Ovary (tissue), 9 donors: Measurements from ENCODE around the gene TGFBR2. TPM values are rescaled to one million over a fixed set of nuclear protein-coding genes. Genes with fewer than 3 reads are reported as not detected.

ENCODE experiments used
- DNase-seq, 5 donors: peaks; one replicate each; pipeline ENCODE4 v3.0.0-alpha.2; 2019 to 2020
- H3K27ac ChIP-seq, 2 donors: fragments of 200-600 bp; one replicate each; pipeline versions ENCODE4 v1.5.1 to v1.8.0; 2019 to 2022
- H3K27me3 ChIP-seq: fragments of 200-600 bp; one replicate; pipeline ENCODE4 v1.8.0; 2022
- H3K36me3 ChIP-seq: fragments of 200-600 bp; sonication (generic); one replicate; pipeline ENCODE4 v1.5.1; 2019
- H3K4me1 ChIP-seq: one replicate; pipeline ENCODE4 v1.8.1; 2013; ENCODE audit warnings: mild to moderate bottlenecking, moderate library complexity; ENCODE audit not compliant: insufficient read depth
- H3K4me3 ChIP-seq: fragments of 200-600 bp; sonication (generic); one replicate; pipeline ENCODE4 v1.5.1; 2017
- H3K9me3 ChIP-seq, 2 donors: fragments of 200-600 bp in 1 of 2; sonication (generic) in 1 of 2; one replicate each; pipeline versions ENCODE4 v1.5.1 to v1.8.1; 2013 to 2019; ENCODE audit warnings: mild to moderate bottlenecking in 1 of 2, moderate library complexity in 1 of 2
- CTCF ChIP-seq, 3 donors: fragments of 450-650 bp in 2 of 3; fragments of 200-600 bp in 1 of 3; IDR thresholded peaks; one replicate each; pipeline versions ENCODE4 v1.5.1 to v1.8.0; 2016 to 2022; ENCODE audit warnings: antibody characterized with exemption in 3 of 3, mild to moderate bottlenecking in 1 of 3
- EP300 ChIP-seq: sonication (generic); formaldehyde crosslinking; IDR thresholded peaks from one replicate; pipeline ENCODE4 v1.6.1; 2017; ENCODE audit warnings: antibody characterized with exemption
- POLR2A ChIP-seq: fragments of 450-650 bp; IDR thresholded peaks from one replicate; pipeline ENCODE4 v1.6.1; 2017; ENCODE audit warnings: antibody characterized with exemption, mild to moderate bottlenecking, moderate library complexity
- WGBS, 3 donors: extraction: QIAGEN DNeasy Blood & Tissue Kit in 1 of 3; methylation state at CpG; one replicate each; pipeline versions ENCODE4 v1.1.5 to v1.1.7; 2013 to 2017; 5-methylcytosine and 5-hydroxymethylcytosine counted together
- intact Hi-C, 4 donors: fragments of 100-400 bp; cut with DNase I; formaldehyde crosslinking; loops; one replicate each; pipeline versions ENCODE4 v1.11.0 to v1.15.1; 2022 to 2023
- polyA plus RNA-seq, 2 donors: library from polyadenylated mRNA; stranded (reverse); fragments of 200-250 nt in 1 of 2; fragments of 350-450 nt in 1 of 2; fragmentation: Illumina TruSeq in 1 of 2; extraction: RNeasy Lipid Tissue Mini Kit (QIAGEN cat#74804) in 1 of 2; gene quantifications; one replicate each; pipeline ENCODE4 v1.2.3, GENCODE V29; 2013 to 2014
- total RNA-seq, 7 donors: library from RNA; depleted of rRNA in 2 of 7; stranded (reverse); fragments of >200 nt in 2 of 7; fragmentation: NEBNext Ultra II Directional in 3 of 7; extraction: Animal tissue kit (Norgen Biotek cat#: 25700) in 3 of 7; gene quantifications; one replicate each; pipeline versions ENCODE4 v1.1.0 to v1.2.4, GENCODE V29; 2016 to 2023
- donor health status: DM: no; HTN: no; CAD: no; lungs with moderate emphysema.
- donor health status: DM: no; HTN: no; CAD: no.
- donor health status: Bipolar disorder and iron deficiency.
- donor health status: DM: yes; HTN: yes; CAD: no.
- donor health status: DM: no; HTN: no; CAD: no.
- donor health status: DM: yes; HTN: yes; CAD: no.

Gene TGFBR2
- total and polyA plus RNA-seq, 9 donors, result 26.8 to 158 (median 53.8) TPM

GRCh38 chr3:30586096-30586805 is 20.1 kb upstream of the TGFBR2 start:
- Histone ChIP-seq H3K36me3 (no peaks in the 10 kb centered on the region), H3K27me3 (no peaks in the 10 kb centered on the region), H3K4me3 (no peak overlapping the region), H3K4me1 (no peaks in the 10 kb centered on the region), H3K9me3 (no peaks in the 10 kb centered on the region), H3K27ac (no peak overlapping the region)
- DNase-seq, result no peak
- intact Hi-C loops, result no loop called here
- WGBS, 3 donors, result 83 to 85% (median 85%) methylated on average over 4 of the region's 4 CpGs
- no peak for TF ChIP-seq POLR2A
- TF ChIP-seq EP300, result no peak
- no peak for TF ChIP-seq CTCF (IDR thresholded peaks at IDR 0.05)

- Histone ChIP-seq H3K36me3 (no peaks in the 10 kb centered on the region), H3K4me1 (no peaks in the 10 kb centered on the region), H3K27ac (no peak overlapping the region), H3K4me3 (no peak overlapping the region), H3K27me3 (no peaks in the 10 kb centered on the region), H3K9me3 (no peaks in the 10 kb centered on the region)
- DNase-seq, result no peak
- WGBS, 3 donors, result 79 to 81% (median 81%) methylated on average over 4 of the region's 4 CpGs
- intact Hi-C loops, result no loop called here
- TF ChIP-seq POLR2A, result no peak
- no peak for TF ChIP-seq EP300
- no peak for TF ChIP-seq CTCF (IDR thresholded peaks at IDR 0.05)
These were observed 19.5 kb upstream of the TGFBR2 start for GRCh38 chr3:30586806-30587486.

- H3K36me3 ChIP-seq, result no peaks in the 10 kb centered on the region
- TF ChIP-seq POLR2A, result no peak
- TF ChIP-seq CTCF (IDR thresholded peaks at IDR 0.05), result no peak
- no peak for TF ChIP-seq EP300
- DNase-seq, result no peak
- H3K27me3 ChIP-seq, result no peaks in the 10 kb centered on the region
- intact Hi-C loops, result no loop called here
- no peaks in the 10 kb centered on the region for H3K9me3 ChIP-seq
- H3K4me1 ChIP-seq, result no peaks in the 10 kb centered on the region
- H3K27ac ChIP-seq, result no peak overlapping the region
- no peak overlapping the region for H3K4me3 ChIP-seq
- WGBS, 3 donors, result 90 to 95% (median 92%) methylated on average over 2 of the region's 2 CpGs
These were observed 18.5 kb upstream of the TGFBR2 start for GRCh38 chr3:30587904-30588303.

- TF ChIP-seq CTCF (IDR thresholded peaks at IDR 0.05), result no peak
- TF ChIP-seq POLR2A, result no peak
- TF ChIP-seq EP300, result no peak
- no peaks in the 10 kb centered on the region for H3K9me3 ChIP-seq
- no peaks in the 10 kb centered on the region for H3K27me3 ChIP-seq
- H3K36me3 ChIP-seq, result no peaks in the 10 kb centered on the region
- no peak overlapping the region for H3K27ac ChIP-seq
- H3K4me3 ChIP-seq, result no peak overlapping the region
- no peak for DNase-seq
- no peaks in the 10 kb centered on the region for H3K4me1 ChIP-seq
- WGBS, 3 donors, result 94 to 97% (median 96%) methylated on average over 4 of the region's 4 CpGs
- intact Hi-C loops, result no loop called here
These were observed 10.2 kb upstream of the TGFBR2 start for GRCh38 chr3:30596152-30596551.
